ENCODE results near the gene RPS3A.
A peak's percentile ranks its signal among the peaks of the same experiment; 100 is the strongest.
"Not testable (repeated sequence)": the region's sequence is repeated elsewhere in the genome, so short reads cannot be mapped to it uniquely, and the experiment has no call there.

RPS3A gene

GRCh38 chr4:151099229-151099975 lies at the start of gene RPS3A:
RPS3A (plus strand) TSS chr4:151099628; CDS start chr4:151099653, 25 bp downstream.
- peak; percentile 84 for TF ChIP-seq CTCF (conservative IDR thresholded peaks at IDR 0.05; ENCODE audit: low read length)
- peak within 1 kb of the TSS; percentile 86 for H3K4me3 ChIP-seq (ENCODE audit: low read length)
- DNase-seq (ENCODE audit: low read depth), result peak; percentile 98

GRCh38 chr4:151052785-151053184 lies 46.6 kb upstream of the RPS3A start:
- no peak for TF ChIP-seq CTCF (conservative IDR thresholded peaks at IDR 0.05; ENCODE audit: low read length)

GRCh38 chr4:151055539-151055938 lies 43.9 kb upstream of the RPS3A start:
- no peak for TF ChIP-seq CTCF (conservative IDR thresholded peaks at IDR 0.05; ENCODE audit: low read length)
- no peak overlapping the region for H3K4me3 ChIP-seq (ENCODE audit: low read length)
- DNase-seq (ENCODE audit: low read depth), result no peak

More at GRCh38 chr4:151052785-151053184, 46.6 kb upstream of the RPS3A start:
- no peak overlapping the region for H3K4me3 ChIP-seq (ENCODE audit: low read length)
- no peak for DNase-seq (ENCODE audit: low read depth)

- DNase-seq (ENCODE audit: low read depth); H3K4me3 ChIP-seq (ENCODE audit: low read length): not testable (repeated sequence)
Observed at GRCh38 chr4:151063143-151063542, 36.3 kb upstream of the RPS3A start.

- no peak for TF ChIP-seq CTCF (conservative IDR thresholded peaks at IDR 0.05; ENCODE audit: low read length)
- H3K4me3 ChIP-seq (ENCODE audit: low read length), result no peak overlapping the region
- DNase-seq (ENCODE audit: low read depth), result peak; percentile 4
Observed at GRCh38 chr4:151067316-151067970, 32.0 kb upstream of the RPS3A start.

GRCh38 chr4:151074416-151074916 lies 25.0 kb upstream of the RPS3A start:
- no peak overlapping the region for H3K4me3 ChIP-seq (ENCODE audit: low read length)
- no peak for TF ChIP-seq CTCF (conservative IDR thresholded peaks at IDR 0.05; ENCODE audit: low read length)
- no peak for DNase-seq (ENCODE audit: low read depth)

GRCh38 chr4:151077978-151078377 lies 21.4 kb upstream of the RPS3A start:
- not testable (repeated sequence) for H3K4me3 ChIP-seq (ENCODE audit: low read length); DNase-seq (ENCODE audit: low read depth)

GRCh38 chr4:151087467-151087866 lies 12.0 kb upstream of the RPS3A start:
- DNase-seq (ENCODE audit: low read depth), result no peak
- TF ChIP-seq CTCF (conservative IDR thresholded peaks at IDR 0.05; ENCODE audit: low read length), result no peak
- H3K4me3 ChIP-seq (ENCODE audit: low read length), result no peak overlapping the region

Data from AG10803 (cell line).